HG03469 (cell line): ENCODE results near the gene MAN2B1.
"Not testable (repeated sequence)": the region's sequence is repeated elsewhere in the genome, so short reads cannot be mapped to it uniquely, and the experiment has no call there.

ENCODE experiments used
- ATAC-seq: cut with Tn5 transposase; IDR thresholded peaks from one replicate; pipeline ENCODE4 v1.9.1; 2021; ENCODE audit warnings: mild to moderate bottlenecking, moderate library complexity, moderate number of reproducible peaks; ENCODE audit not compliant: unreplicated experiment

MAN2B1 gene

GRCh38 chr19:12689581-12690216 is 23.2 kb upstream of the MAN2B1 start:
- no peak for ATAC-seq

GRCh38 chr19:12689012-12689411 is 22.5 kb upstream of the MAN2B1 start:
- ATAC-seq: no peak

- ATAC-seq: no peak
These were observed 21.1 kb upstream of the MAN2B1 start, which contains the start of gene GNG14 for GRCh38 chr19:12687496-12688196. Gene GNG14 (plus strand): TSS chr19:12687998. CDS start chr19:12688049, 51 bp downstream.

DNA sequence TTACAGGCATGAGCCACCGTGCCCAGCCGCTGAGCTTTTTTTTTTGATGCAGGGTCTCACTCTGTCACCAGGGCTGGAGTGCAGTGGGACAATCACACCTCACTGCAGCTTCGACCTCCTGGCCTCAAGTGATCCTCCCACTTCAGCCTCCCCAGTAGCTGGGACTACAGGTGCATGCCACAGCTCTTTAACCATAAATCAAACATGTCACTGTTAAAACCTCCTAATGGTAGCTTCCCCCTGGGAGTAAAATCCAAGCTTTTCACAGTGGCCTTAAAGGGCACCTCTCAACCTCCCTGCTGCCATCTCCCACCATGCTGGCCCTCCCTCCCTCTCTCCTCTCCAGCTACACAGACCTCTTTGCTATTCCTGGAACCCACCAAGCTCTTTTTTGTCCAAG is 19.3 kb upstream of the MAN2B1 start:
- no peak for ATAC-seq

- ATAC-seq: peak; percentile 45
These were observed 14.8 kb upstream of the MAN2B1 start, which contains the start of gene DHPS for GRCh38 chr19:12681074-12681987. Gene DHPS (minus strand): TSS chr19:12681880. CDS start chr19:12681766, 114 bp downstream.

DNA sequence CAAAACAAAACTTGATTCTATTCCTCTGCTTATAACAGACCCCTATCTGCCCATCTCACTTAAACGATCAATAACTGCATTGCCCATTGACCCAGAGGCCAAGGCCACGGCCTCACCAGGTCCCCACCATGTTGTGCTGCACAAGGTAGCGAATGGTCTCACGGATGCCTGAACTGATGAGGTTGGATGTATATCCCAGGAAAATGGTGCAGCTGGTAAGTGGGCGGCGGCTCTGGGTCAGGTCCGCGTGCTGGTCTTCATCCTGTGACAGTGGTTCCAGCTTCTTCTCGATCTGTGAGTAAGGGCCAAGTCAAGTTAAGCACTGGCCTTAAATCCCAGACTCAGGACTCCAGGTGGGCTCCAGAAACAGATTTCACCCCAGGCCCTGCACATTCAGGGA is 13.5 kb upstream of the MAN2B1 start:
- ATAC-seq: no peak

GRCh38 chr19:12678039-12678438 is 11.5 kb upstream of the MAN2B1 start:
- ATAC-seq: not testable (repeated sequence)

DNA sequence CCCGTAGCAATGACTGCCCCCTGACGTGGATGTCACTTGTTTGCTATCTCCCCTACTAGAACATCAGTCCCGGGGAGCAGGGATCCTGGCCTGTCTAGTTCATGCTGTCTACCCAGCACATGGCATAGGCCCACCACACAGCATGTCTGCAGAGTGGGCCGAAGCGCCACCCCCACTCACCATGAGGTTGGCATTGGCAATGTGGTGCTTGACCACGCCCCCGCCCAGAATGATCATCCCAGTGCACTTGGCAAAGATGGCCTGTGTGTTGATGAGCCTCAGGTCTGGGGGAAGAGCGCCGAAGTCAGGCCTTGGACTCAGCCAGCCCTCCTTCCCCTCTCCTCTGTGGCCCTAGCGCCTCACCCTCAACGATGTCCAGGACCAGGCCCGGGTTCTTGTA is 10.4 kb upstream of the MAN2B1 start:
- no peak for ATAC-seq

DNA sequence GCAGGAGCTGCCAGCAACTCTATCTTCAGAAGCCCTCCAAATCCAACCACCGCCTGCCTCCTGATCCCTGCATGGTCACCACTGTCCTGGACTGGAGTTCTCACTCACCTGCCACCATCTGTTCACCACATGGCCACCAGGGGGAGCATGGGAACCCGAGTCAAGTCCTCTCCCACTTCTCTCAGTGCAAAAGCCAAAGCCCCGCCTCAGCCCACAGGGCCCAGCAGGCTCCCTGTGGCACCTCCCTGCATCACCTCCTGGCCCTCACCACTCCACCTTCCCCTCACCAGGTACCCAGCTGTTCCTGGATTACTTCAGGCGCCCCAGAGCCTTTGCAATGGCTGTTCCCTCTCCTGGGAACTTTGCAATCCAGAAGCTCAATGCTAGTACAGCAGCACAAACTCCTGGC is 9.8 kb upstream of the MAN2B1 start:
- no peak for ATAC-seq

GRCh38 chr19:12675940-12676339 is 9.4 kb upstream of the MAN2B1 start:
- no peak for ATAC-seq

DNA sequence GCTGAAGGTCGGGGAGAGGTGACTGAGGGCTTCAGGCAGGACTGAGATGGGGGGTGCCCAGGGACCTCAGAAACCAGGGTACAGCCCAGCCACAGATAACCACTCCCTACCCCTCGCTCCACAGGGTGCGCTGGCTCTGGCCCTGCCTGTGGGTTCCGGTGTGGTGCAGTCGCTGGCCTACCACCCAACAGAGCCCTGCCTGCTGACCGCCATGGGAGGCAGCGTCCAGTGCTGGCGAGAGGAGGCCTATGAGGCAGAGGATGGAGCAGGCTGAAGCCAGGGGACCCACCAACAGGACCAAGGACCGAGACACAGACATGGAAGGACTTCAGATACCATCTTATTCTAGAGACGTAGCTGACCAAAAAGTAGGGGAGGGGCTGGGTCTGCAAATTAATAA is 8.9 kb upstream of the MAN2B1 start:
- no peak for ATAC-seq

- no peak for ATAC-seq
These were observed 6.2 kb upstream of the MAN2B1 start for GRCh38 chr19:12672744-12673143.

DNA sequence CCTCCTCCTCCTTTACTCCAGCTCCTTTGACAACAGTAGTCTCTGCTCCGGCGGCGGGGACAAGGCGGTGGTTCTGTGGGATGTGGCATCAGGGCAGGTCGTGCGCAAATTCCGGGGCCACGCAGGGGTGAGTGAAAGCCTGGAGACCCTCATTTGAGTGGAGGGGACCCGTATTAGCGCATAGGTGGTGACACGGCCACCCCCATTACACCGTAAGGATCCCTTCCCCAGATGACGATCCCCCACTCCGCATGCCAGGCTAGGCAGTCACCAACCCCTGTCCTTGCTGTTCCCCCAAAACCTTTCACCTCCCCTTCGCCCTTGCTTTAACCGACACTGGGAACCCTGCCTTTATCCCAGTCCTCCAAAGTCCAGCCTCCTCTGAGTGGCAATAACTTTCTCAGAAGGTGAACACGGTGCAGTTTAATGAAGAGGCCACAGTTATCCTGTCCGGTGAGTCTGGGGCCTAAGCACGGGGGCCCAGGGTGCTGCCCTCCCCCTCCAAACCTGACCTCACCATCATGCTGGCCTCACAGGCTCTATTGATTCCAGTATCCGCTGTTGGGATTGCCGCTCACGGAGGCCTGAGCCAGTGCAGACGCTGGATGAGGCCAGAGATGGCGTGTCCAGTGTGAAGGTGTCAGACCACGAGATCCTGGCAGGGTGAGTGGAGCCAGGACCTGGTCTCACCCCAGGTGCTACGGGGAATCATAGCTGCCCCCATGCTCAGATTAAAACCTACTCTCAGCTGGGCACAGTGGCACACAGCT is 3.8 kb upstream of the MAN2B1 start:
- ATAC-seq: no peak

GRCh38 chr19:12669270-12670158 is 3.0 kb upstream of the MAN2B1 start:
- ATAC-seq: no peak

DNA sequence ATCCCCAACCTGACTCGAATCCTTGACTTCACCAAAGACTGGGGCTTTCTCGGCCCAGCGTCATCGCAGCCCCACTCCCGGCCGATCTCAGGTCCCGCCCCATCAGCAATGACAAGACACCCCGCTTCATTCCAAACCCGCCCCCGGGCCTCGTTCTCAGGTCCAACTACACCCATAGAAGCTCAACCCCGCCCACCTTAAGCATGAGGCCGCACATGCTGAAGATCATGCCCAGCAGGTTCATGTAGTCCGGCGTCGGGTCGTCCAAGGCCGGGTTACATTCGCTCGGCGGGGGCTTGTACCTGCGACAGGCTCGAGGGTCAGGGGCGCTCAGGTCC is 2.4 kb upstream of the MAN2B1 start:
- ATAC-seq: no peak

DNA sequence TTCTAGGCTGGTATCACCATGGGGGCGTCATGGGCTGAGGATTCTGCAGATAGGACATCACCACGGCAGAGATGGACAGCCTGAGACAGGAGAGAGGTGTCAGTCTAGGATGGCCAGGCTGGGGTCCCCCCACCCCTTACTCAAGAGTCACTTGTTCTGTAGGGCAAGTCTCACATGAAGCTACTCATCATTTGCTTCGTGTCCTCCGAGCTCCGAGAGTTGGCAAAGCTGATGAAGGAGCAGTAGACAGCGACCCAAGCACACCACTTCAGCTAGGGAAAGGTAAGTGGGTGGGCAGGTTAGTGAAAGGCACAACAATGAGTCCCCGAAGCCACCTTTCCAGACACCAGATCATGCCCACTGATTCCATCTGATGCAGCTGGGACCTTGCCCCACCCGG is 1.8 kb upstream of the MAN2B1 start:
- no peak for ATAC-seq

GRCh38 chr19:12667731-12668302 is 1.3 kb upstream of the MAN2B1 start:
- no peak for ATAC-seq

DNA sequence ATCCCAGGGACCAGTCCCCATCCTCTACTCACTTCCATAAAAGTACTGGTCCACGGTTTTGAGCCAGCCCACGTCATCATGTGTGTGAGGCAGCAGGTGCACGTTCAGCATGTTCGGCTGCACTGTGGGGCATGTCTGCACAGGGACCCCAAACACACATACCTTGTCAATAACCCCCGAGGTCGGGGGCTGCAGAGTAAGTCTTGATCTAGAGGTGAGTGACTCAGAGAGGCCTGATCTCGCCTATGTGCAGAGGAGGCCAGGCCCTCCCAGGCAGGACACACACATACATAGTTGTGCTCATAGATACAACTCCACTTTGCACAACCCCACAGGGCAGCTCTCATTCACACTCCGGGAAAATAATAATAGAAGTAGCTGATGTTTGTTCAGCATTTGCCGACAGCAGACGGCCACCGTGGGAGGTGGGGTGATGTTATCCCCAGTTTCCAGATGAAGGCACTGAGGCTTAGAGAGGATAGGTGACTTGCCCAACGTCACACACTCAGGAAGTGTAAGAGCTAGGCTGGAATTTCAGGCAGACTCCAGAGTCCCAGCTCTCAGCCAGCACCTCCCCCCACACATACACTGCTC is 774 bp downstream of the MAN2B1 start:
- no peak for ATAC-seq

GRCh38 chr19:12665281-12665573 is 1.3 kb downstream of the MAN2B1 start:
- ATAC-seq: no peak
